Endodermal cell (in vitro differentiated cells): ENCODE measurements around the gene MMEL1. TPM values are rescaled to one million over a fixed set of nuclear protein-coding genes. Genes with fewer than 3 reads are reported as not detected.

ENCODE experiments used
- DNase-seq: peaks from one replicate; pipeline ENCODE4 v3.0.0-alpha.2; 2017
- H3K27ac ChIP-seq: 2 replicates; pipeline ENCODE4 v1.5.1; 2013; ENCODE audit warnings: mild to moderate bottlenecking, low read depth, low read length, moderate library complexity
- H3K27me3 ChIP-seq: 2 replicates; pipeline ENCODE4 v1.6.1; 2013; ENCODE audit warnings: mild to moderate bottlenecking, low read length, moderate library complexity; ENCODE audit not compliant: insufficient read depth, control insufficient read depth, poor library complexity, severe bottlenecking
- H3K36me3 ChIP-seq: 2 replicates; pipeline ENCODE4 v1.7.0; 2013; ENCODE audit warnings: mild to moderate bottlenecking, low read length, moderate library complexity; ENCODE audit not compliant: control insufficient read depth, insufficient read depth
- H3K4me1 ChIP-seq: one replicate; pipeline ENCODE4 v1.7.0; 2013; ENCODE audit warnings: low read length; ENCODE audit not compliant: control insufficient read depth, insufficient read depth
- H3K4me3 ChIP-seq: 2 replicates; pipeline ENCODE4 v1.5.1; 2013; ENCODE audit warnings: mild to moderate bottlenecking, low read length, moderate library complexity
- H3K9ac ChIP-seq: 2 replicates; pipeline ENCODE4 v1.6.1; 2013; ENCODE audit warnings: mild to moderate bottlenecking, low read length, moderate library complexity; ENCODE audit not compliant: poor library complexity, severe bottlenecking; ENCODE audit errors: extremely low read depth
- H3K9me3 ChIP-seq: 2 replicates; pipeline ENCODE4 v1.6.1; 2013; ENCODE audit warnings: mild to moderate bottlenecking, low read length, moderate library complexity; ENCODE audit not compliant: control insufficient read depth
- H3K27ac Mint-ChIP-seq: 2 replicates; pipeline ENCODE4 v1.8.0; 2020; ENCODE audit warnings: mixed read lengths
- H3K27me3 Mint-ChIP-seq: 2 replicates; pipeline ENCODE4 v1.8.0; 2021; ENCODE audit warnings: mild to moderate bottlenecking, mixed read lengths; ENCODE audit not compliant: insufficient read depth
- H3K36me3 Mint-ChIP-seq: 2 replicates; pipeline ENCODE4 v1.8.0; 2020; ENCODE audit warnings: low read depth, mixed read lengths
- H3K4me1 Mint-ChIP-seq: 2 replicates; pipeline ENCODE4 v1.8.0; 2020; ENCODE audit warnings: mixed read lengths
- H3K4me3 Mint-ChIP-seq: 2 replicates; pipeline ENCODE4 v1.8.0; 2020; ENCODE audit warnings: mild to moderate bottlenecking, moderate library complexity, mixed read lengths
- H3K9me3 Mint-ChIP-seq: 2 replicates; pipeline ENCODE4 v1.8.0; 2020; ENCODE audit warnings: mild to moderate bottlenecking, mixed read lengths
- CTCF ChIP-seq: fragments of 200-600 bp; sonication (generic); conservative IDR thresholded peaks from 2 replicates; pipeline ENCODE4 v1.5.0; 2021; ENCODE audit warnings: antibody characterized with exemption, mild to moderate bottlenecking
- WGBS, 2 experiments: methylation state at CpG; one replicate each; pipeline versions ENCODE4 v1.1.5 to v1.1.7; 2013; ENCODE audit warnings: missing lambda C conversion rate in 2 of 2, mixed read lengths in 1 of 2; ENCODE audit not compliant: insufficient coverage in 1 of 2, insufficient read length in 1 of 2; 5-methylcytosine and 5-hydroxymethylcytosine counted together
- total RNA-seq, 2 donors: library from RNA; stranded (reverse); fragmentation: NEBNext Ultra II Directional in 1 of 2; extraction: Animal tissue kit (Norgen Biotek cat#: 25700) in 1 of 2; gene quantifications; 2 replicates in 1 of 2; 3 replicates in 1 of 2; pipeline ENCODE4 v1.2.1, GENCODE V29; 2021

MMEL1 gene
- total RNA-seq, 2 donors from 2014 or later, result 0.42 TPM; not detected in 1

DNA sequence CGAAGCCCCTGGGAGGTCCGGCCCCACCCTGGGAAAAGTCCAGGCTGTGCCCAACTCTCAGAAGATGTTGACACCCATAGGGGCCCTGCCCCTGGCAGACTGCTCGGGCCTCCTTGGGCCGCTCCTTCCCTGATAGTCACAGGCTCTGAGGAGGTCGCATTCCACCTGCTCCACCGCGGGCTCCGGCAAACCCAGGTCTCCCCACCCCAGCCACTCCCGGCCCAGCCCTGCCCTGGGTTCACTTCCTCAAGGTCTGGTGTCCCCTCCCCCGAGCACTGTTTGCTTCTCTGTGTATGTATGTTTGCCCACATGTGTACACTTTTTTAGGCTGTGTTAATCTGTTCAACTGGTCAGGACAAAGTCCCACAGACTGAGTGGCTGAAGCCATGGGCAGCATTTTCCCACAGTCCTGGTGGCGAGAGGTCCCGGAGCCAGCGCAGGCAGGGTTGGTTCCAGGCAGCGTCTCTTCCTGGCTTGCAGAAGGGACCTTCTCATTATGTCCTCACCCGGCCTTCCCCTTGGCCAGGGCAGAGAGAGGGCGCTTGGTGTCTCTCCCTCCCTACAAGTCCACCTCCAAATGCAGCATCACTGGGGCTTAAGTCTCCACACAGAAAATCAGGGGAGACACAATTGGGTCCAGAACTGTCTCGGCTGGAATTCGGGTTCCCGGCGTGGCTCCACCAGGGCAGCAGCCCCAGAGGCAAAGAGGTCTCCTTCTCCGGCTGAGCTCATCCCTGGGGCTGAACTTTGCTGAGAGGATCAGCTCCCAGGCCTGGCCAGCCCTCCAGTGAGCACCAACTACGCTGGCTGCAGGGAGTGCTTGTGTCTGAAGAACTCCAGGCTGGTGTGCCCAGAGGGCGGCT, 56.8 kb downstream of the MMEL1 start:
- Mint-ChIP-seq H3K27me3 (peaks cover 8% of the 10 kb centered on the region), H3K4me3 (no peak overlapping the region), H3K4me1 (peaks cover 7% of the 10 kb centered on the region), H3K27ac (no peak overlapping the region), H3K9me3 (peaks cover 8% of the 10 kb centered on the region), H3K36me3 (no peaks in the 10 kb centered on the region)
- Histone ChIP-seq H3K36me3 (no peaks in the 10 kb centered on the region), H3K27me3 (no peaks in the 10 kb centered on the region), H3K4me1 (peaks cover 3% of the 10 kb centered on the region), H3K27ac (no peak overlapping the region), H3K9me3 (no peaks in the 10 kb centered on the region), H3K9ac (no peak overlapping the region), H3K4me3 (no peak overlapping the region)
- no peak for TF ChIP-seq CTCF
- no peak for DNase-seq
- WGBS, 2 experiments, result 91 to 97% methylated on average over 17 to 23 of the region's 23 CpGs

GRCh38 chr1:2574350-2574749, 58.5 kb downstream of the MMEL1 start:
- H3K36me3 Mint-ChIP-seq, result no peaks in the 10 kb centered on the region
- H3K4me1 Mint-ChIP-seq, result peaks cover 7% of the 10 kb centered on the region
- H3K36me3 ChIP-seq, result no peaks in the 10 kb centered on the region
- H3K4me3 Mint-ChIP-seq, result no peak overlapping the region
- peaks cover 8% of the 10 kb centered on the region for H3K27me3 Mint-ChIP-seq
- H3K27me3 ChIP-seq, result no peaks in the 10 kb centered on the region
- no peak for TF ChIP-seq CTCF
- H3K4me3 ChIP-seq, result no peak overlapping the region
- H3K9me3 Mint-ChIP-seq, result peaks cover 8% of the 10 kb centered on the region
- no peak for DNase-seq
- H3K27ac Mint-ChIP-seq, result no peak overlapping the region
- no peak overlapping the region for H3K27ac ChIP-seq
- peaks cover 3% of the 10 kb centered on the region for H3K4me1 ChIP-seq
- no peaks in the 10 kb centered on the region for H3K9me3 ChIP-seq
- no peak overlapping the region for H3K9ac ChIP-seq
- 90% methylated on average over 7 to 9 of the region's 9 CpGs for WGBS, 2 experiments

- peaks cover 8% of the 10 kb centered on the region for H3K9me3 Mint-ChIP-seq
- Histone ChIP-seq H3K36me3 (no peaks in the 10 kb centered on the region), H3K27me3 (no peaks in the 10 kb centered on the region), H3K9me3 (no peaks in the 10 kb centered on the region), H3K4me1 (peaks cover 3% of the 10 kb centered on the region), H3K4me3 (no peak overlapping the region), H3K9ac (no peak overlapping the region), H3K27ac (no peak overlapping the region)
- no peak overlapping the region for H3K4me3 Mint-ChIP-seq
- H3K27ac Mint-ChIP-seq, result no peak overlapping the region
- TF ChIP-seq CTCF, result no peak
- WGBS, 2 experiments, result 87 to 88% methylated on average over 4 to 8 of the region's 8 CpGs
- peaks cover 8% of the 10 kb centered on the region for H3K27me3 Mint-ChIP-seq
- no peak for DNase-seq
- no peaks in the 10 kb centered on the region for H3K36me3 Mint-ChIP-seq
- peaks cover 2% of the 10 kb centered on the region for H3K4me1 Mint-ChIP-seq
Measured at GRCh38 chr1:2573250-2573920, 59.4 kb downstream of the MMEL1 start.
